BLaER1 treated with 17β-estradiol and CSF1 and Interleukin-3, amounts not matched to agents 10 nM and 100 nM (cell line): ENCODE results near the gene RGS3.

Source experiments
- H3K27ac ChIP-seq, 11 experiments: shearing (Covaris generic); formaldehyde crosslinking; 2 replicates each; pipeline ENCODE4 v1.8.1; 2022
- H3K27me3 ChIP-seq, 11 experiments: shearing (Covaris generic); formaldehyde crosslinking; 2 replicates each; pipeline ENCODE4 v1.8.1; 2022
- H3K36me3 ChIP-seq, 11 experiments: shearing (Covaris generic); formaldehyde crosslinking; 2 replicates each; pipeline ENCODE4 v1.8.1; 2022
- H3K4me1 ChIP-seq, 10 experiments: shearing (Covaris generic); formaldehyde crosslinking; 2 replicates each; pipeline ENCODE4 v1.8.1; 2022
- H3K4me2 ChIP-seq, 11 experiments: shearing (Covaris generic); formaldehyde crosslinking; 2 replicates each; pipeline ENCODE4 v1.8.1; 2022
- H3K4me3 ChIP-seq, 10 experiments: shearing (Covaris generic); formaldehyde crosslinking; 2 replicates each; pipeline ENCODE4 v1.8.1; 2022
- H3K9ac ChIP-seq, 11 experiments: shearing (Covaris generic); formaldehyde crosslinking; 2 replicates each; pipeline ENCODE4 v1.8.1; 2022
- H3K9me3 ChIP-seq, 11 experiments: shearing (Covaris generic); formaldehyde crosslinking; replicated peaks in 1 of 11; 2 replicates each; pipeline ENCODE4 v1.8.1; 2022
- H4K20me1 ChIP-seq, 11 experiments: shearing (Covaris generic); formaldehyde crosslinking; 2 replicates each; pipeline ENCODE4 v1.8.1; 2022
- Cebpa-rat ChIP-seq, 11 experiments: shearing (Covaris generic); IDR thresholded peaks; 2 replicates each; pipeline ENCODE4 v1.8.1; 2022

RGS3 gene

GRCh38 chr9:113502427-113503034 is 39.0 kb downstream of the RGS3 start:
- Histone ChIP-seq H3K4me3 (no peak overlapping the region), H3K9me3 (no peaks in the 10 kb centered on the region), H4K20me1 (no peaks in the 10 kb centered on the region; a peak in 1 of 22 replicates), H3K4me1 (peaks cover 0 to 14% (median 8%) of the 10 kb centered on the region in 10 experiments; a peak in 6 of 20 replicates), H3K36me3 (no peaks in the 10 kb centered on the region), H3K27ac (no peak overlapping the region), H3K27me3 (no peaks in the 10 kb centered on the region), H3K9ac (no peak overlapping the region), H3K4me2 (peak overlapping the region in 1 of 11 experiments; percentile 11; a peak in 1 of 22 replicates)
- TF ChIP-seq Cebpa-rat (IDR thresholded peaks at IDR 0.05), result no peak

- Histone ChIP-seq H3K36me3 (no peaks in the 10 kb centered on the region), H4K20me1 (no peaks in the 10 kb centered on the region; a peak in 1 of 22 replicates), H3K9me3 (no peaks in the 10 kb centered on the region), H3K27me3 (no peaks in the 10 kb centered on the region), H3K4me1 (peaks cover 3 to 18% (median 12%) of the 10 kb centered on the region in 10 experiments; a peak in 12 of 20 replicates), H3K4me2 (peak overlapping the region in 2 of 11 experiments; percentile 11 to 15; a peak in 2 of 22 replicates), H3K9ac (no peak overlapping the region), H3K27ac (no peak overlapping the region), H3K4me3 (no peak overlapping the region)
- no peak for TF ChIP-seq Cebpa-rat (IDR thresholded peaks at IDR 0.05)
These were observed 39.6 kb downstream of the RGS3 start for GRCh38 chr9:113503131-113503541.

- Histone ChIP-seq H3K36me3 (no peaks in the 10 kb centered on the region), H3K4me3 (no peak overlapping the region), H3K4me1 (peaks cover 5 to 21% (median 15%) of the 10 kb centered on the region in 10 experiments; a peak in 13 of 20 replicates), H4K20me1 (no peaks in the 10 kb centered on the region; a peak in 1 of 22 replicates), H3K9ac (no peak overlapping the region), H3K27me3 (no peaks in the 10 kb centered on the region), H3K27ac (no peak overlapping the region), H3K9me3 (no peaks in the 10 kb centered on the region), H3K4me2 (peak overlapping the region in 3 of 11 experiments; percentile 3 to 18 (median 9); a peak in 2 of 22 replicates)
- no peak for TF ChIP-seq Cebpa-rat (IDR thresholded peaks at IDR 0.05)
These were observed 40.2 kb downstream of the RGS3 start for GRCh38 chr9:113503613-113504211.

GRCh38 chr9:113504725-113505590 is 41.4 kb downstream of the RGS3 start:
- Histone ChIP-seq H3K9me3 (no peaks in the 10 kb centered on the region), H3K27ac (no peak overlapping the region; a peak in 1 of 22 replicates), H4K20me1 (no peaks in the 10 kb centered on the region; a peak in 1 of 22 replicates), H3K4me2 (no peak overlapping the region), H3K27me3 (no peaks in the 10 kb centered on the region), H3K9ac (no peak overlapping the region), H3K4me1 (peaks cover 5 to 21% (median 15%) of the 10 kb centered on the region in 10 experiments; a peak in 13 of 20 replicates), H3K36me3 (no peaks in the 10 kb centered on the region), H3K4me3 (no peak overlapping the region)
- TF ChIP-seq Cebpa-rat (IDR thresholded peaks at IDR 0.05), result no peak

- H3K36me3 ChIP-seq, result no peaks in the 10 kb centered on the region
- H3K9me3 ChIP-seq, result no peaks in the 10 kb centered on the region
- peaks cover 8 to 24% (median 18%) of the 10 kb centered on the region in 10 experiments; a peak in 17 of 20 replicates for H3K4me1 ChIP-seq
- no peak overlapping the region for H3K4me2 ChIP-seq
- no peaks in the 10 kb centered on the region for H3K27me3 ChIP-seq
- H3K9ac ChIP-seq, result no peak overlapping the region
- no peak overlapping the region for H3K27ac ChIP-seq
- no peaks in the 10 kb centered on the region; a peak in 1 of 22 replicates for H4K20me1 ChIP-seq
- no peak overlapping the region for H3K4me3 ChIP-seq
- no peak for TF ChIP-seq Cebpa-rat (IDR thresholded peaks at IDR 0.05)
These were observed 42.6 kb downstream of the RGS3 start for GRCh38 chr9:113506090-113506589.

GRCh38 chr9:113507256-113507655 is 43.7 kb downstream of the RGS3 start:
- no peak overlapping the region for H3K4me3 ChIP-seq
- no peak overlapping the region for H3K27ac ChIP-seq
- no peaks in the 10 kb centered on the region for H3K27me3 ChIP-seq
- TF ChIP-seq Cebpa-rat (IDR thresholded peaks at IDR 0.05), result no peak
- H3K36me3 ChIP-seq, result no peaks in the 10 kb centered on the region
- H3K4me1 ChIP-seq, result peaks cover 20 to 35% (median 29%) of the 10 kb centered on the region in 10 experiments
- H3K9me3 ChIP-seq, result no peaks in the 10 kb centered on the region
- no peaks in the 10 kb centered on the region; a peak in 1 of 22 replicates for H4K20me1 ChIP-seq
- no peak overlapping the region for H3K4me2 ChIP-seq
- H3K9ac ChIP-seq, result no peak overlapping the region

GRCh38 chr9:113508111-113508749 is 44.7 kb downstream of the RGS3 start:
- H3K4me2 ChIP-seq, result peak overlapping the region in 8 of 11 experiments; percentile 6 to 40 (median 18); a peak in 8 of 22 replicates
- no peaks in the 10 kb centered on the region; a peak in 2 of 22 replicates for H4K20me1 ChIP-seq
- H3K27ac ChIP-seq, result no peak overlapping the region
- H3K4me1 ChIP-seq, result peaks cover 26 to 45% (median 36%) of the 10 kb centered on the region in 10 experiments
- no peak overlapping the region for H3K4me3 ChIP-seq
- H3K9me3 ChIP-seq, result no peaks in the 10 kb centered on the region
- TF ChIP-seq Cebpa-rat (IDR thresholded peaks at IDR 0.05), result no peak
- no peak overlapping the region for H3K9ac ChIP-seq
- H3K36me3 ChIP-seq, result no peaks in the 10 kb centered on the region
- H3K27me3 ChIP-seq, result peaks cover 0 to 3% (median 0%) of the 10 kb centered on the region in 11 experiments; a peak in 1 of 22 replicates

- Histone ChIP-seq H3K9ac (no peak overlapping the region), H3K27ac (no peak overlapping the region), H3K36me3 (no peaks in the 10 kb centered on the region), H4K20me1 (no peaks in the 10 kb centered on the region; a peak in 2 of 22 replicates), H3K4me3 (no peak overlapping the region), H3K4me2 (no peak overlapping the region), H3K4me1 (peaks cover 21 to 47% (median 34%) of the 10 kb centered on the region in 10 experiments), H3K9me3 (no peaks in the 10 kb centered on the region), H3K27me3 (peaks cover 0 to 16% (median 0%) of the 10 kb centered on the region in 11 experiments; a peak in 3 of 22 replicates)
- TF ChIP-seq Cebpa-rat (IDR thresholded peaks at IDR 0.05), result no peak
These were observed 45.9 kb downstream of the RGS3 start for GRCh38 chr9:113509463-113509862.
